Effector memory CD4-positive, alpha-beta T cell (primary cell): ENCODE data around the gene CHL1.

ENCODE experiments used
- DNase-seq, 3 donors: peaks; one replicate each; pipeline ENCODE4 v3.0.0-alpha.2; 2020
- H3K27ac ChIP-seq: 2 replicates; pipeline ENCODE4 v1.7.0; 2013; ENCODE audit warnings: mild to moderate bottlenecking, low read length, moderate library complexity; ENCODE audit not compliant: insufficient read depth, poor library complexity, severe bottlenecking
- H3K27me3 ChIP-seq: replicated peaks from 2 replicates; pipeline ENCODE4 v1.7.0; 2013; ENCODE audit warnings: mild to moderate bottlenecking, low read length; ENCODE audit not compliant: insufficient read depth, control insufficient read depth, poor library complexity, severe bottlenecking
- H3K36me3 ChIP-seq: 2 replicates; pipeline ENCODE4 v1.7.0; 2013; ENCODE audit warnings: mild to moderate bottlenecking, low read length, moderate library complexity; ENCODE audit not compliant: control insufficient read depth, insufficient read depth
- H3K4me1 ChIP-seq: 2 replicates; pipeline ENCODE4 v1.7.0; 2013; ENCODE audit warnings: low read length, mild to moderate bottlenecking; ENCODE audit not compliant: control insufficient read depth, insufficient read depth, poor library complexity, severe bottlenecking
- H3K4me3 ChIP-seq: 2 replicates; pipeline ENCODE4 v1.7.0; 2013; ENCODE audit warnings: low read length, low read depth, mild to moderate bottlenecking; ENCODE audit not compliant: insufficient read depth, poor library complexity, severe bottlenecking
- H3K9me3 ChIP-seq: 2 replicates; pipeline ENCODE4 v1.7.0; 2013; ENCODE audit warnings: mild to moderate bottlenecking, low read length, moderate library complexity; ENCODE audit not compliant: control insufficient read depth

The CHL1 gene

GRCh38 chr3:374459-374858 lies 177.9 kb downstream of the CHL1 start:
- no peaks in the 10 kb centered on the region for H3K27me3 ChIP-seq
- H3K4me1 ChIP-seq: no peaks in the 10 kb centered on the region
- H3K4me3 ChIP-seq: no peak overlapping the region
- H3K9me3 ChIP-seq: no peaks in the 10 kb centered on the region
- DNase-seq: no peak
- no peak overlapping the region for H3K27ac ChIP-seq
- no peaks in the 10 kb centered on the region for H3K36me3 ChIP-seq

- no peaks in the 10 kb centered on the region for H3K27me3 ChIP-seq
- DNase-seq: no peak
- no peaks in the 10 kb centered on the region for H3K4me1 ChIP-seq
- no peak overlapping the region for H3K27ac ChIP-seq
- no peak overlapping the region for H3K4me3 ChIP-seq
- no peaks in the 10 kb centered on the region for H3K9me3 ChIP-seq
- H3K36me3 ChIP-seq: no peaks in the 10 kb centered on the region
Observed at GRCh38 chr3:377158-377561, 180.6 kb downstream of the CHL1 start.

DNA sequence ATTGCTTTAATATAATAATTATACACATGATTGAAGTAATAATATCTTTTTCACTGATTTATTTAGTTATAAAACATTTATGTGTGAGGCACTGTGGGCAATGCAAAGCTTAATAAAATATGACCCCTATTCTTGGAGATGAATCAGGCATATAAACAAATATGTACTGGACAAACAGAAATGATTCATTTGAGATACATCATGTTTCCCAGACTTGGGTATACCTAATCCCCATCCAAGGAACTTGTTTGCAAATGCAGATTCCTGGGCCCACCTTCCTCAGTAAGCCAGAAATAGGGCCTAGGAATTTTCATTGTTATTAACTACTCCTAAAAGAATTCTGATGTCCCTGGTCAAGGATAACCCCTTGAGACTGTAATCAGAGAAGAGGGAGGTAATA lies 184.2 kb downstream of the CHL1 start:
- H3K27me3 ChIP-seq: no peaks in the 10 kb centered on the region
- H3K4me1 ChIP-seq: no peaks in the 10 kb centered on the region
- no peak overlapping the region for H3K27ac ChIP-seq
- no peak overlapping the region for H3K4me3 ChIP-seq
- no peaks in the 10 kb centered on the region for H3K9me3 ChIP-seq
- DNase-seq: no peak
- no peaks in the 10 kb centered on the region for H3K36me3 ChIP-seq

DNA sequence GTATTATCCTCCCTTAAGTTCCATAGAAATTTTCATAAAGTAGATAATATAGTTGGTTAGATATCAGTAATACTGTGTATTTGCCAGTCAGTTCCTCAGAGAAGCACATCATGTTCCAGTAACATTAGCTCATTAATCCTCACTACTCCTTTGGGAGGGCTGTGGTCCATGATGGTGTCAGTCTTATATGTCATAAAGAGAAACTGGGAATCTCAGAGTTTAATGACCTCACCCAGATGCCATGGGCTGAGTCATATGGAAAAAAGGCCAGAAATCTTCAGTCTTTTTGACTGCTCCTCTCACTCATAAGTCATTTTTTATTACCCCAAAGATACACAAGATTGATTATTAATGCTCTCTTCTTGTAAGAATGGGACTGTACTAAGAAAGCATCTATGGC lies 188.6 kb downstream of the CHL1 start:
- Histone ChIP-seq H3K4me1 (no peaks in the 10 kb centered on the region), H3K4me3 (no peak overlapping the region), H3K9me3 (no peaks in the 10 kb centered on the region), H3K36me3 (no peaks in the 10 kb centered on the region), H3K27me3 (no peaks in the 10 kb centered on the region), H3K27ac (no peak overlapping the region)
- no peak for DNase-seq

GRCh38 chr3:394775-395174 lies 198.2 kb downstream of the CHL1 start:
- DNase-seq: no peak
- H3K4me3 ChIP-seq: no peak overlapping the region

GRCh38 chr3:396293-396692 lies 199.7 kb downstream of the CHL1 start:
- no peaks in the 10 kb centered on the region for H3K4me1 ChIP-seq
- no peak overlapping the region for H3K27ac ChIP-seq
- no peaks in the 10 kb centered on the region for H3K36me3 ChIP-seq
- no peaks in the 10 kb centered on the region for H3K9me3 ChIP-seq
- no peak for DNase-seq
- no peak overlapping the region for H3K4me3 ChIP-seq
- H3K27me3 ChIP-seq: no peaks in the 10 kb centered on the region

More at GRCh38 chr3:394775-395174, 198.2 kb downstream of the CHL1 start:
- Histone ChIP-seq H3K9me3 (no peaks in the 10 kb centered on the region), H3K4me1 (no peaks in the 10 kb centered on the region), H3K27ac (no peak overlapping the region), H3K27me3 (no peaks in the 10 kb centered on the region), H3K36me3 (no peaks in the 10 kb centered on the region)

DNA sequence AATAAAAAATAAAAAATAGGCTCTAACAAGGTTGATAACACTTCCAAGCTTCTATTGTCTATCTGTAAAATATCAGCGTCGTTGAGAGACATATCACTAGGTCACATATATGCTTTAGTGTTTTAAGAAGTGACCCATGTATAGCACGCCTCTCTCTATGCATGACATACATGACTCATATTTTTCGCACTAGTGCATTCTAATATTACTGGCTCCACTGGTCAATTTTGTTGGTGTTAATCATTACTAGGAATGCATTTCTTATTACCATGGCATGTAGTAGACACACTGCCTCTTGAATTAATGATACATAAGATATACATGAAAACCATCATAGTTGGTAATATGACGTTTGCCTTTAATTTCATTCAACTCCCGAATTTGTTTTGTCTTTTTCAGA lies 203.1 kb downstream of the CHL1 start:
- no peak overlapping the region for H3K27ac ChIP-seq
- no peak overlapping the region for H3K4me3 ChIP-seq
- H3K4me1 ChIP-seq: no peaks in the 10 kb centered on the region
- H3K9me3 ChIP-seq: no peaks in the 10 kb centered on the region
- DNase-seq: no peak
- H3K27me3 ChIP-seq: no peaks in the 10 kb centered on the region
- no peaks in the 10 kb centered on the region for H3K36me3 ChIP-seq

GRCh38 chr3:403826-404225 lies 207.3 kb downstream of the CHL1 start:
- H3K27ac ChIP-seq: no peak overlapping the region
- no peak for DNase-seq
- H3K27me3 ChIP-seq: no peaks in the 10 kb centered on the region
- H3K36me3 ChIP-seq: no peaks in the 10 kb centered on the region
- no peaks in the 10 kb centered on the region for H3K9me3 ChIP-seq
- H3K4me3 ChIP-seq: no peak overlapping the region
- H3K4me1 ChIP-seq: no peaks in the 10 kb centered on the region

DNA sequence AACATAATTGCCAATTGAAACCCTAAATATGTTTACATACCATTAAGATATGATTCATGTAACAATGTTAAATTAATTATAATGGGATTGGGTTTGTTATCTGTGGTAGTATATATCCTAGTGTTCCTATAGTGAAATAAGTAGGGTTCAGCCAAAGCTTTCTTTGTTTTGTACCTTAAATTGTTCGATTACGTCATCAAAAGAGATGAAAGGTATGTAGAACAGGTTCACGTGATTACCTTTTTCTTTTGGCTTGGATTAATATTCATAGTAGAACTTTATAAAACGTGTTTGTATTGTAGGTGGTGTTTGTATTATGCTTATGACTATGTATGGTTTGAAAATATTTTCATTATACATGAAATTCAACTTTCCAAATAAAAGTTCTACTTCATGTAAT lies 212.4 kb downstream of the CHL1 start:
- Histone ChIP-seq H3K36me3 (no peaks in the 10 kb centered on the region), H3K27me3 (no peaks in the 10 kb centered on the region), H3K4me1 (no peaks in the 10 kb centered on the region), H3K27ac (no peak overlapping the region), H3K4me3 (no peak overlapping the region), H3K9me3 (no peaks in the 10 kb centered on the region)
- DNase-seq: no peak

DNA sequence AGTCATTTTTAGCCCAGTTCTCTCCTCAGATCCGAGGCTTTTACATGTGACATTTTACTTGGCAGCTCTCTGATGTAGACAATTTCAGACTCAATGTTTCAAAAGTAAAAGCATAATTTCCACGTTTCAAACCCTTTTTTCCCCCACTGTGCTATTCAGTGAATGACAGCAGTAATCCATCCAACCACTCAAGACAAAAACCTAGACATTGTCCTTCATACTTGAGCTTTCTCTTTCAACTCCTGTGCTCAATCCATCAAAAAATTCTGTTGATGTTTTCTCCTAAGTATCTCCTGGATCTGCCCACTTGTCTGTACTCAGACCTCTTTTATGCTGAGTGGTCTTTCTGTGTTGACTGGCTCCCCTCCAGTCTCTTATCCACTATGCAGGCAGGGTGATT lies 214.7 kb downstream of the CHL1 start:
- no peak for DNase-seq
- Histone ChIP-seq H3K27ac (no peak overlapping the region), H3K36me3 (no peaks in the 10 kb centered on the region), H3K4me3 (no peak overlapping the region), H3K4me1 (no peaks in the 10 kb centered on the region), H3K27me3 (no peaks in the 10 kb centered on the region), H3K9me3 (no peaks in the 10 kb centered on the region)

DNA sequence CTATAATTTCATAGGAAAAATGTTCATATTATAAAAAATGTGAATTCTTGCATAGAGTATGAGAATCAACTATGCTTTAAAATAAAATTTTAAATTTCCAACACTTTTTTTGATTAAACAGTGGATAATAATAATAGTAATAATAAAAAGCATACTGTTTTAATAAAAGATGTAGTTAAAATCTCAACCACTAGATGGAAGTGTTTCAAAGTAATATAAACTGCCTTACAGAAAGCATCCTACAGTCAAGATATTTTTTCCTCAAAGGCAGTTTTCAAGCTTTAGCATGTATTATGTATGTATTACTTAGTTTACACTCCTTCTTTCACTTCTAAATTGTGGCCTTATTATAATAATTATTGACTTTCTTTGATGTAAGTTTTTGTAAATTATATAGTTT lies 217.5 kb downstream of the CHL1 start:
- Histone ChIP-seq H3K27me3 (no peaks in the 10 kb centered on the region), H3K4me1 (no peaks in the 10 kb centered on the region), H3K36me3 (no peaks in the 10 kb centered on the region), H3K27ac (no peak overlapping the region), H3K4me3 (no peak overlapping the region), H3K9me3 (no peaks in the 10 kb centered on the region)
- DNase-seq: no peak
